Subcutaneous adipose tissue (tissue), 4 donors: Measurements from ENCODE around the gene IL23R. TPM values are rescaled to one million over a fixed set of nuclear protein-coding genes. Genes with fewer than 3 reads are reported as not detected.

ENCODE experiments used
- CTCF ChIP-seq: fragments of 450-650 bp; IDR thresholded peaks from one replicate; pipeline ENCODE4 v1.5.1; 2016; ENCODE audit warnings: low read depth, mild to moderate bottlenecking, control low read depth, antibody characterized with exemption, moderate library complexity
- total RNA-seq, 4 donors: library from RNA; depleted of rRNA; stranded (reverse); fragments of >200 nt; gene quantifications; one replicate each; pipeline ENCODE4 v1.1.0, GENCODE V29; 2016

IL23R gene
- total RNA-seq, 4 donors from 2014 or later = not detected

- TF ChIP-seq CTCF = no peak
These were observed 27.4 kb downstream of the IL23R start for GRCh38 chr1:67193704-67194103.

GRCh38 chr1:67194209-67194863 lies 28.1 kb downstream of the IL23R start:
- TF ChIP-seq CTCF = no peak

- no peak for TF ChIP-seq CTCF
These were observed 34.5 kb downstream of the IL23R start for GRCh38 chr1:67200755-67201154.

- TF ChIP-seq CTCF = no peak
These were observed 35.6 kb downstream of the IL23R start for GRCh38 chr1:67201891-67202290.

GRCh38 chr1:67204298-67204980 lies 38.2 kb downstream of the IL23R start:
- TF ChIP-seq CTCF = no peak

GRCh38 chr1:67208217-67208616 lies 42.0 kb downstream of the IL23R start:
- TF ChIP-seq CTCF = no peak

GRCh38 chr1:67209521-67209920 lies 43.3 kb downstream of the IL23R start:
- no peak for TF ChIP-seq CTCF
